ENCODE measurements around the gene BCAS1.

Gene BCAS1

DNA sequence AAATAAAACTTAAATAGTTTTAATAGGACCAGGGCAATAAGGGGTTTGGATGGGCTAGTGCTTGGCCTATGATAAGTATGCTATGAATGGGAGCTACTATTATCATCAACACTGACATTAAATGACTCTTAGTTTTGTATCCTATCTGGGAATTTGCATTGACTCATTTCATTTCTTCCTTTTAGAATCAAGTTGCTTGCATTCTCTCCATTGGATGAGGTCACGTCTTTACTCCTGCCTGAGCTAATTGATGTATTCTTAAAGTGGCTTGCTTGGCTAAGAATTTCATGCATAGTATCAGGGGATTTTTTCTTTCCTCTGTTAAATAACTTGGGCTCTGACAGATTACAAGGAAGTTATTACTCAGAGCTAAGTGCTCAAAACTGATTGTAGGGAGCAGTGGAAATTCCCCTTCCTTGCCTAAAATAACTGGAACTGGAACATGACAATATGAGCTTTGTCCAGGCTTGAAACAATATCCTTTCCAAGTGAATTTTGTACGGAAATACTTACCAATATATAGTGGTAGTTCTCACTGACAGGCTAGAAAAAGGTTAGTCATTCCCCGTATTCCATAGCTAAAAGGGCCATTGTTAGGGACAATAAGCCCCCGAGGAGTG, 169.9 kb downstream of the BCAS1 start:
- no peak for DNase-seq

- peak; percentile 64 for DNase-seq
These were observed 170.8 kb downstream of the BCAS1 start for GRCh38 chr20:53899351-53900167.

GRCh38 chr20:53898556-53898931, 171.8 kb downstream of the BCAS1 start:
- no peak for DNase-seq

DNA sequence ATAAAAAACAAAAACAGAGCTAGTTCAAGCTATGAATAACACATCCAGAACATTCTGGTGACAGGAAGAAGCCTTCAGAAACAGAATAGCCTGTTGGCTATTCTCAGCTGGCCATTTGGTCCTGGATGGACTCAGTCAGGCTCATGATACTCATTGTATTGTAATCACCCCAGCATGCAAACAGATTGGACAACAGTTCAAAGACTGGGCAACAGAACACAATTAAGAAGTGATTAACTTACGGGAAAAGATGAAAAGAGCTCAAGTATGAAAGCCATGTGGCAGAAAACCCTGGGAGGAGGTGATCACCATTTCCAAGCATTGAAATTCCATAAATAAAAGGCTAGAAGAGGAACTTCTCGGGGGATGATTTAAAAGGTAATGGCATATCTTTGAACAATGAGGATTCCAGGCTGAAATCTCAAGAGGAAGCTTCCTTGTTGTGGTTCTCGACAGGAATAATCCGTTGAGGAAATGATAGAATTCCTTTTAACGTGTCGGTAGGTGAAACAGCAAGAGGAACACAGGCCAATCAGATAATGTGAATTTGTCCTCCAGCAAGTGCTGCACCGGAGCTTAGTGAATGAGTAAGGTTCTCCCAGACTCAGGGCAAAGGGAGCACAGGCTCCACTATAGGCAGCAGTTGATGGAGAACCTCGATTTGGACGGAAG, 172.4 kb downstream of the BCAS1 start:
- DNase-seq, result no peak

DNA sequence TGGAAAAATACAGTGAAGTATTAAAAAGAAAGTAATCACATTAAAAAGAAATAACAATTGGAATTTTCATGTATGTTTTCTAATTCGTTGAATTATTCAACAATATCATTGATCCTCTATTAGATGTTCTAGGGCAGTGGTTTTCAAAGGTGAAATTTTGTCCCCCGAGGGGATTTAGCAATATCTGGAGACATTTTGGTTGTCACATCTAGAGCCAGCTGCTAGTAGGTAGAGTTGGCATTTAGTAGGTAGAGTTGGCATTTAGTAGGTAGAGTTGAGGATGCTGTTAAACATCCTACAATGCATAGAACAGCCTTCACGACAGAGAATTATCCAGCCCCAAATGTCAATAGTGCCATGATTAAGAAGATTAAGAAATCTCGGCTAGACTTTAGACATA, 173.7 kb downstream of the BCAS1 start:
- no peak for DNase-seq

DNA sequence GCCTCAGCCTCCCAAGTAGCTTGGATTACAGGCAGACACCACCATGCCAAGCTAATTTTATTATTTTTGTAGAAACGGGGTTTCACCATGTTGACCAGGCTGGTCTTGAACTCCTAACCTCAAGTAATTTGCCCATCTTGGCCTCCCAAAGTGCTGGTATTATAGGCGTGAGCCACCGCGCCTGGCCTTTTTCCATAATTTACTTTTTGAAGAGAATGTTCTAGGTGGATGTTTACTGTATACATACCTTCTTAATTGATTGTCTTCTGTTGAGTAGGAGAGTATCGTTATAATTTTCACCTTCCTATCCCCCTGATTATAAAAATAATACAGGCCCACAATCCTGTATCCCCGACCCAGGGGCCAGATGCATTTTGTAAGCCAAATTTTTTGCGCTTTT, 174.4 kb downstream of the BCAS1 start:
- DNase-seq, result no peak

- no peak for DNase-seq
These were observed 175.0 kb downstream of the BCAS1 start for GRCh38 chr20:53895385-53895755.

GRCh38 chr20:53894707-53895384, 175.5 kb downstream of the BCAS1 start:
- no peak for DNase-seq
